Lower leg skin (tissue), 4 donors: ENCODE data around the gene TCAP. TPM values are rescaled to one million over a fixed set of nuclear protein-coding genes. Genes with fewer than 3 reads are reported as not detected.

Experiments used
- DNase-seq, 2 donors: peaks; one replicate each; pipeline ENCODE4 v3.0.0-alpha.2; 2019; ENCODE audit warnings: low spot score in 2 of 2
- H3K4me3 ChIP-seq: fragments of 200-600 bp; sonication (generic); 2 replicates; pipeline ENCODE4 v1.5.1; 2017; ENCODE audit warnings: mild to moderate bottlenecking, low read depth; ENCODE audit not compliant: poor library complexity, severe bottlenecking
- CTCF ChIP-seq, 3 donors: fragments of 450-650 bp; IDR thresholded peaks; one replicate each; pipeline ENCODE4 v1.5.1; 2016; ENCODE audit warnings: antibody characterized with exemption in 3 of 3, mild to moderate bottlenecking in 3 of 3, moderate library complexity in 2 of 3
- POLR2A ChIP-seq, 2 donors: fragments of 450-650 bp; IDR thresholded peaks; one replicate each; pipeline ENCODE4 v1.6.1; 2016 to 2017; ENCODE audit warnings: antibody characterized with exemption in 2 of 2, mild to moderate bottlenecking in 1 of 2, moderate library complexity in 1 of 2
- WGBS, 2 donors: methylation state at CpG; one replicate each; pipeline ENCODE4 v1.1.5; 2018; 5-methylcytosine and 5-hydroxymethylcytosine counted together
- intact Hi-C: fragments of 100-400 bp; cut with DNase I; formaldehyde crosslinking; loops from one replicate; pipeline ENCODE4 v1.15.0; 2023; ENCODE audit warnings: low total_unique reads
- total RNA-seq, 4 donors: library from RNA; depleted of rRNA; stranded (reverse); fragments of >200 nt; gene quantifications; one replicate each; pipeline ENCODE4 v1.1.0, GENCODE V29; 2016

TCAP gene
- total RNA-seq, 4 donors from 2014 or later, result 0.44 to 3.8 (median 0.62) TPM; not detected in 1

GRCh38 chr17:39661744-39662541 is 3.2 kb upstream of the TCAP start:
- no peak for DNase-seq
- WGBS, 2 donors, result 71 to 79% methylated on average over 8 of the region's 8 CpGs
- intact Hi-C loops, result no loop called here
- no peak overlapping the region for H3K4me3 ChIP-seq
- TF ChIP-seq POLR2A (IDR thresholded peaks at IDR 0.05), result no peak

- no peak for DNase-seq
- intact Hi-C loops, result no loop called here
- H3K4me3 ChIP-seq, result no peak overlapping the region
- WGBS, 2 donors, result 71 to 74% methylated on average over 15 to 21 of the region's 22 CpGs
- no peak for TF ChIP-seq POLR2A (IDR thresholded peaks at IDR 0.05)
- TF ChIP-seq CTCF (IDR thresholded peaks at IDR 0.05), result no peak
Observed at GRCh38 chr17:39662551-39663339, 2.4 kb upstream of the TCAP start.

- 63 to 65% methylated on average over 4 of the region's 4 CpGs for WGBS, 2 donors
- H3K4me3 ChIP-seq, result no peak overlapping the region
- no peak for TF ChIP-seq CTCF (IDR thresholded peaks at IDR 0.05)
- no peak for TF ChIP-seq POLR2A (IDR thresholded peaks at IDR 0.05)
- no peak for DNase-seq
- intact Hi-C loops, result no loop called here
Observed at GRCh38 chr17:39663340-39663687, 1.8 kb upstream of the TCAP start.

GRCh38 chr17:39663688-39664580 is 1.2 kb upstream of the TCAP start:
- no peak overlapping the region for H3K4me3 ChIP-seq
- TF ChIP-seq POLR2A (IDR thresholded peaks at IDR 0.05) (no peak), CTCF (IDR thresholded peaks at IDR 0.05) (no peak)
- intact Hi-C loops, result no loop called here
- 33 to 41% methylated on average over 16 to 17 of the region's 17 CpGs for WGBS, 2 donors
- no peak for DNase-seq

GRCh38 chr17:39665642-39666224 is 584 bp downstream of the TCAP start:
- H3K4me3 ChIP-seq, result no peak overlapping the region
- TF ChIP-seq CTCF (IDR thresholded peaks at IDR 0.05) (no peak), POLR2A (IDR thresholded peaks at IDR 0.05) (no peak)
- 46 to 54% methylated on average over 17 of the region's 17 CpGs for WGBS, 2 donors
- intact Hi-C loops, result no loop called here
- no peak for DNase-seq
